ENCODE results near the gene FBXW9.

Gene FBXW9

GRCh38 chr19:12694641-12695040, 1.8 kb downstream of the FBXW9 start (continued):
- no peak for TF ChIP-seq ZSCAN5A (tag by site-specific recombination; IDR thresholded peaks at IDR 0.05)
- no peak for TF ChIP-seq ZNF571 (tag by site-specific recombination; IDR thresholded peaks at IDR 0.05)
- no peak for TF ChIP-seq ZNF391 (tag by site-specific recombination; IDR thresholded peaks at IDR 0.05; ENCODE audit: borderline replicate concordance, low read depth)
- TF ChIP-seq ZNF76 (tag by site-specific recombination; IDR thresholded peaks at IDR 0.05; ENCODE audit: borderline replicate concordance, low read depth): no peak
- TF ChIP-seq ZNF513 (tag by site-specific recombination; IDR thresholded peaks at IDR 0.05): no peak
- TF ChIP-seq HOXD13 (CRISPR knock-in tag; IDR thresholded peaks at IDR 0.05; ENCODE audit: borderline replicate concordance): no peak
- no peak for TF ChIP-seq ZNF830 (tag by site-specific recombination; IDR thresholded peaks at IDR 0.05; ENCODE audit: low read depth)

GRCh38 chr19:12692960-12693359, 3.5 kb downstream of the FBXW9 start:
- H3K36me3 ChIP-seq (ENCODE audit: control insufficient read depth in 2 of 2, insufficient read depth in 1 of 2, low read length in 2 of 2): peaks cover 3 to 39% of the 10 kb centered on the region in 2 experiments; a peak in 2 of 3 replicates
- H3K27ac ChIP-seq (ENCODE audit: extremely low read depth, low read depth, low read length): no peak overlapping the region
- TF ChIP-seq ZNF549 (tag by site-specific recombination; IDR thresholded peaks at IDR 0.05): no peak
- no peak for TF ChIP-seq ZNF791 (tag by site-specific recombination; IDR thresholded peaks at IDR 0.05)
- TF ChIP-seq ZNF184 (tag by site-specific recombination; IDR thresholded peaks at IDR 0.05): no peak
- no peak for TF ChIP-seq GLI2 (tag by site-specific recombination; IDR thresholded peaks at IDR 0.05; ENCODE audit: borderline replicate concordance, low read depth)
- no peak for TF ChIP-seq ZNF521 (tag by site-specific recombination; IDR thresholded peaks at IDR 0.05)
- TF ChIP-seq BCL11A (tag by site-specific recombination; IDR thresholded peaks at IDR 0.05; ENCODE audit: low read depth): no peak
- 0 out of 2 replicates have a peak, but pooled peaks have one; percentile 52 for TF ChIP-seq ZNF768 (tag by site-specific recombination; IDR thresholded peaks at IDR 0.05)
- TF ChIP-seq ZFP37 (tag by site-specific recombination; IDR thresholded peaks at IDR 0.05): no peak
- ChIA-PET CTCF (no interaction called here), POLR2A (interaction anchor here (0.7 kb wide), 1 partner anchor 17 kb away, joined by 3 read pairs; no protein-coding TSS in a partner anchor)
- H3K4me1 ChIP-seq (ENCODE audit: control insufficient read depth, insufficient read depth, low read length): no peaks in the 10 kb centered on the region
- H3K4me3 ChIP-seq (ENCODE audit: low read depth, low read length): no peak overlapping the region
- H3K9me3 ChIP-seq (ENCODE audit: control insufficient read depth, insufficient read depth, low read depth, low read length): no peaks in the 10 kb centered on the region

GRCh38 chr19:12689581-12690216, 6.7 kb downstream of the FBXW9 start:
- H3K27ac ChIP-seq (ENCODE audit: extremely low read depth, low read depth, low read length): no peak overlapping the region
- ChIA-PET CTCF (no interaction called here), POLR2A (interaction anchor here (0.7 kb wide), 1 partner anchor 9 kb away, joined by 3 read pairs; no protein-coding TSS in a partner anchor)
- H3K36me3 ChIP-seq (ENCODE audit: control insufficient read depth in 2 of 2, insufficient read depth in 1 of 2, low read length in 2 of 2): peaks cover 3 to 41% of the 10 kb centered on the region in 2 experiments; a peak in 2 of 3 replicates
- no peaks in the 10 kb centered on the region for H3K4me1 ChIP-seq (ENCODE audit: control insufficient read depth, insufficient read depth, low read length)
- no peak overlapping the region for H3K4me3 ChIP-seq (ENCODE audit: low read depth, low read length)
- TF ChIP-seq BCL6B (tag by site-specific recombination; IDR thresholded peaks at IDR 0.05): no peak
- TF ChIP-seq SP2 (tag by site-specific recombination; IDR thresholded peaks at IDR 0.05): peak; percentile 27
- no peak for TF ChIP-seq ZFP69B (tag by site-specific recombination; IDR thresholded peaks at IDR 0.05)
- TF ChIP-seq KLF9 (tag by site-specific recombination; IDR thresholded peaks at IDR 0.05; ENCODE audit: low read depth): no peak
- no peak for TF ChIP-seq SALL2 (tag by site-specific recombination; IDR thresholded peaks at IDR 0.05; ENCODE audit: borderline replicate concordance)
- TF ChIP-seq ZNF843 (tag by site-specific recombination; IDR thresholded peaks at IDR 0.05): no peak
- TF ChIP-seq KLF10 (tag by site-specific recombination; IDR thresholded peaks at IDR 0.05): no peak
- H3K9me3 ChIP-seq (ENCODE audit: control insufficient read depth, insufficient read depth, low read depth, low read length): no peaks in the 10 kb centered on the region
